ENCODE data around the gene ST3GAL5.
"Not testable (repeated sequence)": the region's sequence is repeated elsewhere in the genome, so short reads cannot be mapped to it uniquely, and the experiment has no call there.

The ST3GAL5 gene

DNA sequence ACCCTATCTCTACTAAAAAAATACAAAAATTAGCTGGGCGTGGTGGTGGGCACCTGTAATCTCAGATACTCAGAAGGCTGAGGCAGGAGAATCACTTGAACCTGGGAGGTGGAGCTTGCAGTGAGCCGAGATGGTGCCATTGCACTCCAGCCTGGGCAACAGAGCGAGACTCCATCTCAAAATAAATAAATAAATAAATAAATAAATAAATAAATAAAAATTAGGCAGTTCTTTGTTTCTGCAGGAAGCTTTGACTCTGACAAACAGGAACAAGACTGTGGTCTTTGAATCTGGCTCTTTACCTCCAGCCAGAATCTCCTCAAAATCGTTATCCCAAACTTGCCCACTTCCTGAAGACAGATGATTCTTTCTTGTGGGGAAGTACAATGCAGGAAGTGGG, 59.4 kb downstream of the ST3GAL5 start:
- not testable (repeated sequence) for DNase-seq

DNA sequence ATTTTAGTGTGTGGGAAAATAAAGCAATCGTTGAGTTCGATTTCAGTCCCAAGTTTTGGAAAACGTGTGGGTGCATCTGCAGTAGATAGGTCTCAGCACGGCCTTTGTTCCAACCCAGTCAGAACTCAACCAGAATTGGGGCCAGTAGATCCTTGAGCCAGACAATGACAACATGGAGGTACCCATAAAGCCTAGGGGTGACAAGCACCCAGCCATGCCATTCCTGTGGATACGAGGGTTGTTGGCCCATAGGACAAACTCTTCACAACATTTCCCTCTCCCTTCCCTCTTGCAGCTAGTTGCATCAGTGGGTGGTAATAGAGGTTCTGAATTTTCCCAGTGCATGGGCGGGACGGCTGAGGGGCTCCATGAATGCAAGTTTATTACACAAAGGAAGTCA, 60.1 kb downstream of the ST3GAL5 start:
- peak; percentile 47 for DNase-seq

DNA sequence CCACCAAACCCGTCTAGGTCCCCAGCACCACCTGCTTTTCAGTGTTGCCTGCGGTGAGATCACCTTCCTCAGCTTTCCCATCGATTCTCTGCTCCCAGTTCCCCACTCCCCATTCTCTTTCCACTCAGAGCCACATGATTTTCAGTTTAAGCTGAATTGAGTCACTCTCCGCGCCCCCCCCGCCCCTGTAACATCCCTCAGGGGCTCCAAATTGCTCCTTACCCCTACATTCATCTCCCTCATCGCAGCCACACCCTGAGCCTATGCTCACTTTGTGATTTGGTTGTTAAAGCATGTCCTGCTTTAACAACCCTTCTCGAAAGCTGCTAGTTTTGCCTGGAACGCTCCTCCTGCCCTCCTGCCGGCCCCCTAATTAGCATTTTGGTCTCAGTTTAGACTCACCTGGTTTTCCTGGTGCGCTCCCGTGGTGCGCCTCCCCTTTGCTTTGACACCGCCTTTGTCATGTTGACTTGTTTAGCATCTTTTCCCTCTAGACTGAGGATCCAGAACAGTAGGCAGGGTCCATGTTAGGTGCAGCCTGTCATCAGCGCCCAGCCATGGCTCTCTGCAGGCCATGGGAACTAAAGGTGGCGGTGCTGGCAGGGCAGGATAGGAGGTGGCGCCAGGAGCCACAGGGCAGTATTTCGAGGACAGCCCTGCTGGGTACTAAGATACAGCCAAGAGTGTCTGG, 60.8 kb downstream of the ST3GAL5 start:
- DNase-seq = peak; percentile 56

DNA sequence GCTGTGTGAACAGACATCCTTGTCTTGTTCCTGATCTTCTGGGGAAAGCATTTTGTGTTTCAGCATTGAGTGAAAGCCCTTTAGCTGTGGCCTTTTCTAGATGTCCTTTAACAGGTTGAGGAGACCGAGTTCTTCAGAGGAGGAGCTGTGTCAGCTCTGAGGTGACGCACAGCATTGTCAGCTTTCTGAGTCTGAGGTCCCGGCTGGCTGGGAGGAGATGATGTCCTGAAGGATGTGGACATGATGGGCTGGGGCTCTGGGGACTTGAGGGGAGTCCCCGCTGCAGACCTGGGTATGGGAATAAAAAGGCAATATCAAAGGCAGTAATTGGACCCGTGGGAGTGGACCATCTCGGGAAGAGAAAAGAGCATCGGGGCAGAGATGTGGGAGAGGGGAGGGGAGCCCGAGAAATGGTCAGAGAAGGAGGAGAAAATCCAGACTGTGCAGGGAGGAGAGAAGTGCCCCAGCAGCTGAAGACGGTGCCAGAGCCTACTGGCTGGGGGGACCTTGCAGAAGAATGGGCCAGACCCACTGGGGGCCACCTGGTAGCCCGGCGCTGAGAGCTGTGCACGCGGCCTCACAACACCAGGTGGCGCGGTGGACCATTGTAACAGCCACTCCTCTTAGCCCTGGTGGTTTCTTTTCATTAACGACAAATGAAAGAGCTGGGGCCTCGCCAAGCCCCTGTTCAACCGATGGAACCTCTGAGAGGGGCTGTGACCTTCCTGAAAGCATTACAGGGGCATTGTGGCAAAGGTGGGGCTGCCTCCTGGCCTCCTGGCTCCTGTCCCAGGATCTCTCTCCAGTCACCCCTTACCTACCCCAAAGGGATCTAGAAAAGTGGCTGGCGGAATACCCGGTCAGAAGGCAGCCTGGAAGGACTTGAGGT, 61.6 kb downstream of the ST3GAL5 start:
- DNase-seq = peak; percentile 93

DNA sequence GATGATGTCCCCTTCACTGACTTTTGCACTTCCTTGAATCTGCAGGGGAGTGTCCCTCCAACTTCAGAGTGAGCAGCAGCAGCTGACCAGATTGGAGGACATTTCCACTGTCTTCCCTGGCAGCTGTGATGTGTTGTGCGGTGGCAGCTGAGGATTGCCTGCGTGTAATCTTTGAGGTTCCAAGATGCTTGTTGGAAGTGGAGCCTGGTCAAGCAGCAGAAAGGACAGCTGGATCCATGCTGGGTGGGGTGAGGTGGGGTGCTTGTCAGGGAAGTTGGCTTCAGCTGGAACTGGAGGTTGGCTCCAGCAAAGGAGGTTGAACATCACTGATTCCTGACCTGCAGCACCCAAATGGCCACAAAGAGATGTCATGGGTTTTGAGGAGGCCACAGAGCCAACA, 64.8 kb downstream of the ST3GAL5 start:
- DNase-seq = no peak

DNA sequence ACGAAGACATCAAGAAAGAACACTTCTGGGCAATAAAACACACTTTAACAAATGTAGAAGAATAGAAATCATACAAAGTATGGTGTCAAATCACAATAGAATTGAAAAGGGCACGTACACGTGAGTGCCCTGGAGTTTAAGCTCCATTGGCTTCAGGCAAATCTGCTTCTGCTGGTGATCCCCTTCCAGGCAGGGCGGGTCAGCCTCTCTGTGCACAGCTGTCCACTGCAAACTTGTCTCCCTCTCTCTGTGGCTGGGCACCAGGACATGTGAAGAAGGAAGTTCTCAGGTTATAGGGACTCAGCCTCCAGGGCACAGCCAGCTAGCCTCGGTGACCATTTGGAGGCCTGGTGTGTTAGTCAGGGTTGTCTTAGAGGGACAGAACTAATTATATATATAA, 66.0 kb downstream of the ST3GAL5 start:
- DNase-seq = no peak

DNA sequence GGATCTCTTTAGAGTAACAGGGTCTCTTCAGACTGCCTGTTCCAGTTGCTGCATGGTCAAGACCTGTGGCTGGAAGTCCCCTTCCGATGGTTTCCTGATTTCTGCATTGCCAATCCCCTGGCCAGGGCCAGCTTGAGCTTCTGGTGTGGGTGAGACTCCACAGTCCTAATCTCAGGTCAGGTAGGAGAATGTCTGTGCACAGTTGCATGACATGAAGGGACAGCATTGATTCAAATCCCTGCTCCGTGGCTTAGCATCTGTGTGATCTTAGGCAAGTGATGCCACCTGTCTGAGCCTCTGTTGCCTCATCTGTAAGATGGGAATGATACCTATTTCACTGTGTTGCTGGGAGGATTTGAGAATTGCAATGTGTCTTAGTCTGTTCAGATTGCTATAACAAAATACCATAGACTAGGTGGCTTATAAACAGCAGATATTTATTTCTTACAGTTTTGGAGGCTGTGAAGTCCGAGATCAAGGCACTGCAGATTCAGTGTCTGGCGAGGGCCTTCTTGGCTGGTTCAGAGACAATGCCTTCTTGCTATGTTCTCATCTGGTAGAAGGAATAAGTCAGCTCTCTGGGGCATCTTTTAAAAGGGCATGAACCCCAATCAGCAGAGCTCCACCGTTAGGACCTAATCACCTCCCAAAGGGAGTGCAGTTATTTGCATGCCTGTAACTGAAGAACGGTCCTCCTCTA, 68.8 kb downstream of the ST3GAL5 start:
- DNase-seq = no peak

DNA sequence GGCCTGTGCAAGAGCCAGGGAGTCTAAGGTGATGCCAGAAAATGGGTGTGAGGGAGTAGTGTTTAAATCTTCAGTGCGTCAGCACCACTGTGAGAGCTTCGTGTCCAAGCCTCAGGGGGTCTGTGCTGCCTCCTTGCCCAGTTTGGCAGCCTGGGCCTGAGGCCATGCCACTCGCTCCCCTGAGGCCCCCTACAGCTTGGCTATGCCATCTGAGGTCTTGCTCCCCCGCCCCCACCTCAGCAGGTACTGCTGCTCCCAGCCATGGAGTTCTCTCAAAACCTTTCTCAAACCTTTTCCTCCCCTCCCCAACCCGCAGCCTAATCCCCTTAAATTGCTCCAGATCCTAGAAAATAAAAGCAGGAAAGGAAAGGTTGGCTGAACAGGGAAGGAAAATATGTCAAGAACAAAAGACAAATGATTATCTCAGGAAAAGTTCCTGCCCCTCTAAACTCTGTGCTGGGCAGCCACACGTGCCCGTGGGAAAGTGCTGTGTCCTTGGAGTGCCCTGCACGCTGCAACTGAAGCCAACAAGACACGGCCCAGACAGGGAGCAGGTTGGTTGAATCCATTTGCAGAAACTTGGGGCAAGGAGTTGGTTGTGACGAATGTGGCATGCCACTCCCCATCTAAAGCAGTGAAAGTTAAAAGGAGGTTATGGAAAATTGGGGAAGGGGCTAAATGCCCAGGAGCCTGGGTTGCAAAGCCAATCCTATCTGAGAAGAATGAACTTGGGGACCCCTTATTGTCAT, 73.8 kb downstream of the ST3GAL5 start:
- peak; percentile 47 for DNase-seq

DNA sequence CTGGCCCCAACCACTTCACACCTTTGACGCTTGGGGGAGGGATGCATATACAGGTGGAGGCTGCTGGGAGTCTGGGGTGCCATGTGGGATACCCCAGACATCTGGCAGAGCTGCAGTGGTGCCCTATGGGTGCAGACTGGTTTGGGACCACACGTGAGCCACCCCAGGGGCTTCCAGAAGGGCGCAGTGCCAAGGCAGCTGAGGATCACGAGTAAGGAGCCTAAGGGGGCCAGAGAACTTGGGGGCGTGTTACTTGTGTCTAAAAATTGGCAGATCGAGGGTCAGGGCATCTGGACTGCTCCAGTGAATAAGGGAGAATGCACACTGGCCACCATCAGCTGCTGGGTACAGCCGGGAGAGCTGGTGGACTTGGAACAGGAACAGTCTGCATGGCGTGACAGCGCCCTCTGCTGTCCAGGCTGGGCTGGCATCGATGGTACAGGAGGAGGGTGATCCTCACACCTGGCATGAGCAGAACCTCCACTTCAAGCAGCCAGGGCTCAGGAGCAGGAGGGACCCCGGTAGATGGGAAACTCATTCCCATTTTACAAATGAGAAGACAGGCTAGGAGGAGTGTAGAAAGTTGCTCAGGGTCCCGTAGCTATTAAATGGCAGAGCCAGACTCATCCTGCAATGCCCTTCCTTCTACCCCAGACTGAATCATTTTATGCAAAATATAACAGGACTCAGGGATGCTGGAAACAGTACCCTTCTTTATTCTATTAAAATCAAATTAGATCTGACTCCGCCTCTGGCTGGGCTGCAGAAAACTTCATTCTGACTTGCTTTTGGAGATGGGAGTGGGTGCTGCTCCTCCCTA, 74.6 kb downstream of the ST3GAL5 start:
- peak; percentile 94 for DNase-seq

DNA sequence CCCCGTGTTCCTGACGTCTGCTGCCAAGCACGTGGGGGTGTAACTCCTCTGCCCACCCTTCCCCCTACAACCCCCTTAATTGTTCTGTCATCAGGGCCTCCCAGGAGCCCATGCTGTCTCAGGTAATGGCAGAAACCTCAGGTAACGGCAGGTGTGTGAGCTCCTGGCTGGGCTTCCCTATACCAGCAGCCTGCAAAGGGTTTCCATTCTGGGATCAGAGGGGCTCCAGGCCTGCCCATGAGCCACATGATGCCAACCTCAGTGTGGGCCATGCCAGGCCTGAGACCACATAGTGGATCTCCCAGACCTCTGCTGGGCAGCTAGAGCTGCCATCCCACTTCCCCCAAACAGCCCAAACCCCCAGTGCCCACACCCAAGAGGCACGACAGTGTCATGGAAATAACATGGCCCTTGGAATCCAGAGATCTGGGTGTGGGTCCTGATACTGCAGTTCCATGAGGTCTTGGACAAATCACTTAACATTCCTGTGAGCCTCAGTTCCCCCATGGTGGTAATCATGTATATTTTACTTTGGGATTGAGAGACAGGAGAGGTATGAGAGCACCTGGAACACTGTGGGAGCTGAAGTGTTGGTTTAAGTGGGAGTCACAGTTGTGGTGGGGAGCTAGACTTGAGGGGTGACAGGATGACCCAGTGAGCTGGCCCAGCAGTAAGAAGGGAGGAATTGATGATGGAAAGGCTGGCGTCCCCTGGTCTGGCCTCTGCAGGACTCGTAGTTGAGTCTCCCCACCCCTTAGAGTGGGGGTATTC, 75.4 kb downstream of the ST3GAL5 start:
- DNase-seq = peak; percentile 48

DNA sequence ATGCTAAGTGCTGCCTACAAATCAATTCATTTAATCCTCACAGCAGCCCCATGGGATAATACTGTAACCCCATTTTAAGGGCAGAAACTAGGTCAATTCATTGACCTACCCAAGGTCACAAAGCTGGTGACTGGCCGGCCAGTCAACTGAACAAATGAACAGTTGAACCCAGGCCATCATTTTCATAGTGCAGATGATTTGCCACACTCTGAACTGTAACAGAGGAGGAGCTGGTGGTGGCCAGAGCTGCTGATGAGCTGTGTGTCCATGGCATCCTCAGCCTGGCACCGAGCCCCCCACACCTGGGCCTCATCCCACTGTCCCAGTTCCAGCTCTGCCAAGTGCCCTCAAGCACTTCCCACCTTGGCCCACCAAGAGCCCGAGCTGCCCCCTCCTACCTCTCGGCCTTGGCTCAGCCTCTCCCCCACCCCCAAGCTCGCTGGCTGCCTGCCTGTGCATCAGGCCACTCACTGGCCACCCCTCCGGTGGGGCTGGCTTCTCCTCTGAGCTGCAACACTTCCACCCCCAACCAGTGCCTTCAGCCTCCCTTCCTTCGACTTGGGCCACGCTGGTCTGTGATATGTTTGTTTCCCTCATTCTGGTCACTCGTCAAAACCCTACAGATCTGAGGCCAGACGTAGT, 76.6 kb downstream of the ST3GAL5 start:
- DNase-seq = peak; percentile 43

DNA sequence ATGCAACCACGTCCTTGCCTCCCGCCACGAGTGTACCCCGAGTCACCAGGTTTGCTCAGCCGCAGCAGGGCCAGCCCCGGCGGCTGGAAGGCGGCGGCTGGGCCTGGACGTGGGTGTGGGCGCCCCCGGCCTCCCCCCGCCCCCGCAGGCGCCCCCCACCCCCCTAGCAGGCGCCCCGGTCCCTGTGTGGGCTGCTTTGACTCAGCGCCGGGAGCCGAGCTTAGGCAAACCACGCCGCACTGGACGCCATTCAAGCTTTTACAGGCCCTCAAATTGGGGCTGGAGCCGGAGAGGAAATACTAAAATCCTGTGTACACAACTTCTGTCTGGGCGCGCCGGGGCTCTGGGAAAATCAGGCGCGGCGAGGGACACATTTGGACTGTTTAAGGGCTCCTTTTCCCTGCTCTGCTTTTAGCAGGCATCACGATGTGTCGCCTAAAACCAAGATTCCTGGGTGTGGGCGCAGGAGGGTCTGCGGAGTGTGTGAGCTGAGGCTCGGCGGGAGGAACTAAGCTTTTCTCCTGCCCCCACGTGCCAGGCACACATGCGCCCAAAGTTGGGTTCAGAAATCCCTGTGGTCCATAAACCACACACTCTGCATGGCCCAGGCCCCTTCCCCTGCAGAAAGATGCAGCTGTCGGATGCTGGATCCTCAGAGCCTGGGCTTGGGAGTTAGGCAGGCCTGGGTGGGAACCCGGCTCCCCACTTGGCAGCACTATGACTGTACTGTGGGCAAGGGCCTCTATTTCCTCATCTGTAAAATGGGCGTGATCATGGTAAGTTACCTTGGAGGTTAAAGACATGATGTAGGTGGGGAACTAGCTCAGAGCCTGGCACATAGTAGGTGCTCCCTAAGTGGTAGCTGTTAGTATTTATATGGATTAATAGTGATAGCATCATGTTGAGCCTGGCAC, 77.4 kb downstream of the ST3GAL5 start:
- no peak for DNase-seq

DNA sequence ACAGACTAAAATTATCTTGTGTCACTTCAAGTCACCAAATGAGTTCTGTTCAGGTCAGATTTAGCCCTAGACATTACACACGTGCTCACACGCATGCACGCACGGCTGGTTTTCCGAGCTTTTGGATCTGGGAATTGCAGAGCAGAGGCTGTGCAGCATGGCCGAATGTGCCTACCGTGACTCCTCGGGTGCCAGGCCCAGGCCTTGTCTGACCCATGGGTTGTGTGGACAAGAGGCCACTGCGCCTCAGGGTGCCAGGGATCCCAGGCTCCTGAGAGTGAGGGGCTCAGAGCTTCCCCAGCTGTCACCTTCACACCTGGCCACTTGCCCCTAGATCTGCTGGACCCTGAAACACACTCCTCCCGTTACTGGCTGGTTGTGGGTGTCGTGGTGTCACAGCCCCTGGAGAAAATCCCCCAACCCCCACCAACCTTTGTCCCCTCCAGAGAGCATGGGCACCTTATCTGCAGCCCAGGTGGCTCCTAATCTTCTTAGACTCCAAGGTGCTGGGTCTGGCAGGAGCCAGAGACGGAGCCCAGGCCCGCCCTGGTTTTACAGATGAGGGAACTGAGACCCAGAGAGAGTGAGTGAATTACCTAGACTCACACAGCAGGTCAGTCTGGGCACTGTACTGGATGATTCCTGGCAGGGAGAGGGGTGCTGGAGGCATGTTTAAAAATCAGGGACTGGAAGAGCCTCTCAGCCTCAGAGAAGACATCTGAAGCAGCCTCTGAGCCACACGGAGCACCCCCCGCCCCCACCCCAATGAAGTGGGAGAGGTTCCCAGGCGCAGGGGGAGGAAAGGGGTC, 78.2 kb downstream of the ST3GAL5 start:
- DNase-seq = peak; percentile 44

DNA sequence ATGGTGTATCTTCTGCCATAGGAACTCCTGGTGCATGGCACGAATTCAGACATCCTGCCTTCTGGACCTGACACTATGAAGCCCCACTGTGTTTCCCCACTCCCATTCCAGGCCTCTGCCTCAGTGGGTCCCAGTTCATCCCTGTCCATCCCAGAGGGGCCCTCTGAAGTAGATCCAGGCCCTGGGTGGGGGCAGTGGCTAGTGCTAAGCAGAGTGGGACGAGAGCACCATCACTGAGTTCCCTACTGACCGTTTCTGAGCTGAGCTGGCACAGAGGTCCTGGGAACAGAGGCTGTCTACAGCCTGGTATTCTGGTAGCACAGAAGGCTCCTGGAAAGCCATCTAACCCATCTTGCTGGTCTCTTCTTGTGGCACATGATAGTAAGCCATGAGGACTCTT, 81.0 kb downstream of the ST3GAL5 start:
- peak; percentile 28 for DNase-seq

DNA sequence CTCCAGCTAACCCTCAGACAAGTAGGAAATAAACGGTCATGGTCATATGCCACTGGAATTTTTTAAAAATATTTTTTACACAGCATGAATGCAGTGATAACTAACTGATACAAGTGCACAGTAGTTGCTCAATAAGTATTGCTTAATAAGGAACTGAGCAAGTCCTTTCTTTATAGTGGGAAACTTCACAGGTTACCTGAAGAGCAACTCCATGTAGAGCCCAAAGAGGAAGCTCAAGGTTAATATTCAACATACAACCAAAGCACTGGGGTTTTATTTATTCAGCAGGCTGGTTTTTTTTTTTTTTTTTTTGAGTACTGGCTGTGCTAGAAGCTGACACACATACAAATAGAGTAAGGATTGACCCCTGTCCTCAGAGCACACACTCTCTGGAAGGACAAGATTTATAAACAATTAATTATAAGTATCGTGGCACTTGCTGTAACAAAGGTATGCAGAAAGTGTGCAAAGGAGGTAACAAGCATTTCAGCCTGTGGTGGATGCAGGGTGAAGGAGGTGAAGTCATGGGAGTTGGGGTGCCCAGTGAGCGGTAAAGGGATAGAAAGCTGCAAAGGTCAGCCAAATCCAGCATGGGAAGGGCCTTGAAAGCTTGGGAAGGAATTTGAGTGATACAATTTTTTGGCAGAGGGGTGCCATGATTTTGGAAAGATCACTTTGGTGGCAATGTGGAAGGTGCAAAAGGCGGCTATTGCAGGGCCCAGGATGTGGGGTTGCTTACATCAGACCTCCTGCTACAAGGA, 82.3 kb downstream of the ST3GAL5 start:
- no peak for DNase-seq

DNA sequence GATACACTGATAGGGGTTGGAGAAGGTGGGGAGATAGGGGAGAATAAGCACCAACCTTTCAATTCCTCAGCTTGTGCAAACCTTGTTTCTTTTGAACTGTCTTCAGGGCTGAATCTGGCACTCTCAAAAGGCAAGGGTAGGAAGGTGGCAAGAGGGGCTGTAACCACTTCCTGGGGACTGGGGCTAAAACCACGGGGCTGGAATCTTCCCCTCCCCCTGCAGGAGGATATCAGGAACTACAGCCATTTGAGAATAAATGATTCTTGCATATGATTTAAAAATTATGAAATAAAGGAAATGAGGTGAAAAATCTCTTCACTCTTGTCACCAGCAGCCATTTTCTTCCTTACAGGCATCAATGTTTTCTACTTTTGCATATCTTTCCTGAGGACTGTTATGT, 84.2 kb downstream of the ST3GAL5 start:
- peak; percentile 58 for DNase-seq

DNA sequence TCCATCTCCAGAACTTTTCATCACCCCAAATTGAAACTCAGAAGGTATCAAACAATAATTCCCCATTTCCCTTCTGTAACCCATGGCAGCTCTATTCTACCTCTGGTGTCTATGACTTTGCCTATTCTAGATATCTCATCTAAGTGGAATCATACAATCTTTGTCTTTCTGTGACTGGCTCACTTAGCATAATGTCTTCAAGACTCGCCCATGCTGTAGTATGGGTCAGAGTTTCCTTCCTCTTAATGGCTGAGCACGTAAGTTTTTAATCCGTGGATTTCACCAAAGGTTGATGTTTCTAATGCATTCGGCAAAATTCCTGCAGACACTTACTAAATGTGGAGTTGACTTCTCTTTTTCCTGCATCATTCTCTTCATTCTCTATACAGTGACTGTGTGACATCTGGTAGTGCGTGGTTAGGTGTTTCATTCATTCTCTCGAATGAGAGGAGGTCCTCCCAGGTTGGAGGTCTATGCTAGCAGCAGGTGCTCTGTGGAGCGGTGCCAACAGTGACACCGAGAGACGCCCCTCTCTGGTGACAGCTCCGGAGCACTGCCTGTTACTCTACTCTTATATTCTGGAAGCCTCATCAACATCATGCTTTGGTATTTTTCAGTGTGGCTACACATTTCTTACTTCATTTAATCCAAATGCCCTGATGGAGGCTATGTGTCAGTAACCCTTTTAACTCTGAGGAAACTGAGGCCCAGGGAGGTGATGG, 84.9 kb downstream of the ST3GAL5 start:
- no peak for DNase-seq

All from activated CD8-positive, alpha-beta memory T cell treated with anti-CD3 and anti-CD28 coated beads for 24 hours (primary cell).